ENCODE results near the gene ADAMTSL5. TPM values are rescaled to one million over a fixed set of nuclear protein-coding genes. Genes with fewer than 3 reads are reported as not detected.
A peak's percentile ranks its signal among the peaks of the same experiment; 100 is the strongest.

ADAMTSL5 gene
- total RNA-seq, 1 experiment from 2014 or later = 20.6 TPM

DNA sequence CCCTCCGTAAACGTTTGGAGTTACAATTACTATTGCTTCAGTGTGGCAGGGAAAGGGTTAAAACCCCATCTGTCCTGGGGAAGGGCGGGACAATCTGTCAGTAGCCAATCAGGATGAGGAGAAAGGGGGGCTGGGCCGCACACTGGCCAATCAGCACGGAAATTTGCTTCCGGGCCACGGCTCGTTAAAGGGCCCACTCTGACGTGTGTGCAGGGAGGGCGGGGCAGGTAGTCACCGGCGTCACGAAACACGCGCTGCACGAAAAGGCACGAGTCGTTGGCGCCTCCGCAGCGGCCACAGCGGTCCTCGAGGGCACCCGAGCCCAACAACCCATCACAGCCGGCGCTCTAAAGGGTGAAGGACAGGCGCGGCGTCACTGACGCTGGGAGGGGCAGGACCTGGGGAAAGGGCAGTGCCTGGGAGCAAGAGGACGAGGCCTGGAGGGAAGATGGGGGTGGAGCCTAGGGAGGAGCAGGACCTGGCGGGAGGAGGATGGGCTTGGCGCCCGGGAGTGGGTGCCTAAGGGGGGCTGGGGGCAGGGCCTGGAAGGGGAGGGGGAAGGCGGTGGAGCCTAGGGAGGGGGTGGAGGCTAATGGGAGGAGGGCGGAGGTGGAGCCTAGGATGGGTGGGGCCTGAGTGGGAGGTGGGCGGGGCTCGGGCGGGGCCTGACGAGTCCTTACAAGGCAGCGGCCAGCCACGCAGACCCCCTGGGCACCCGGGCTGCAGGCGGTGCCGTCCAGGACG is 4.9 kb downstream of the ADAMTSL5 start:
- Histone ChIP-seq H3K27me3 (ENCODE audit: control insufficient read depth, insufficient read depth, low read length) (no peaks in the 10 kb centered on the region), H3K9me3 (ENCODE audit: control insufficient read depth, insufficient read depth, low read depth, low read length) (no peaks in the 10 kb centered on the region), H3K4me1 (ENCODE audit: control insufficient read depth, insufficient read depth, low read length) (no peaks in the 10 kb centered on the region), H3K36me3 (ENCODE audit: control insufficient read depth, insufficient read depth, low read length) (peaks cover 2% of the 10 kb centered on the region; the same call in 1 of the 2 replicates), H3K27ac (ENCODE audit: low read length) (no peak overlapping the region), H3K4me3 (ENCODE audit: low read depth in 2 of 2, low read length in 2 of 2) (peak overlapping the region; percentile 35 to 39)
- ChIA-PET CTCF (no interaction called here), POLR2A (no interaction called here)
- DNase-seq (ENCODE audit: low read depth, low spot score) = peak; percentile 58
- no TSS peak for BruUV-seq (replicated peaks)
- intact Hi-C loops (cut with micrococcal nuclease; ENCODE audit: unreplicated experiment) (no loop called here), in situ Hi-C loops (cut with HindIII; ENCODE audit: low pct_unique_long_range_greater_than_20kb, low sequenced_read_pairs) (no loop called here)
- peak; percentile 84 for ATAC-seq
- no peak for TF ChIP-seq SIN3A (IDR thresholded peaks at IDR 0.05; ENCODE audit: borderline replicate concordance, insufficient read depth, low read depth, low read length)
- no peak for TF ChIP-seq REST (IDR thresholded peaks at IDR 0.05; ENCODE audit: insufficient read depth in 1 of 2, low read depth in 2 of 2, low read length in 1 of 2)
- TF ChIP-seq POLR2AphosphoS5 (IDR thresholded peaks at IDR 0.05; ENCODE audit: low read depth, low read length) = no peak
- no peak for TF ChIP-seq CTCF (IDR thresholded peaks at IDR 0.05)
- TF ChIP-seq TCF7L2 (IDR thresholded peaks at IDR 0.05; ENCODE audit: low read depth, low read length) = no peak

DNA sequence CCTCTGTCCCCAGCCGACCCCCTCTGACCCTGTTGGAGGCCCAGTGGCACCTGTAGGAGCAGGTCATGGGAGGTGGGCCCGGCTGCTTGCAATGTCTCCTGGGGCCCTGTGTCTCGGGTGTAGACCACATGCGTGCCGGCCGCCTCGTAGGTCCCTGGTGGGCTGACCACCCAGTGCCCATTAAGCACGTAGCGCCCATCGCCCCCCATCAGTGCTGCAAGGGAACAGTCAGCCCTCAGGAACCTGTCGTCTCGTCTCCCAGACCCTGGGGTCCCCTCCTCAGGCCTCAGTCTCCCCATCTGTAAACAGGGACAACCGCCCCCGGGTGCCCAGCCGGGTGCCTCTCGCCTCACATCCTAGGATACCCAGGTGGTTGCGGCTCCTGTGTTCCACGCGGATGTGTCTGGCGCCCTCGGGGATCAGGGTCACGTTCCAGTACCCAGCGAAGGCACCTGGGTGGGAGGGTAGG is 5.6 kb downstream of the ADAMTSL5 start:
- Histone ChIP-seq H3K9me3 (ENCODE audit: control insufficient read depth, insufficient read depth, low read depth, low read length) (no peaks in the 10 kb centered on the region), H3K4me3 (ENCODE audit: low read depth in 2 of 2, low read length in 2 of 2) (no peak overlapping the region), H3K4me1 (ENCODE audit: control insufficient read depth, insufficient read depth, low read length) (no peaks in the 10 kb centered on the region), H3K36me3 (ENCODE audit: control insufficient read depth, insufficient read depth, low read length) (no peaks in the 10 kb centered on the region), H3K27ac (ENCODE audit: low read length) (no peak overlapping the region), H3K27me3 (ENCODE audit: control insufficient read depth, insufficient read depth, low read length) (no peaks in the 10 kb centered on the region)
- ChIA-PET CTCF (no interaction called here), POLR2A (no interaction called here)
- in situ Hi-C loops (cut with HindIII; ENCODE audit: low pct_unique_long_range_greater_than_20kb, low sequenced_read_pairs) (no loop called here), intact Hi-C loops (cut with micrococcal nuclease; ENCODE audit: unreplicated experiment) (no loop called here)
- ATAC-seq (no peak), DNase-seq (ENCODE audit: low read depth, low spot score) (no peak)
- TF ChIP-seq TCF7L2 (IDR thresholded peaks at IDR 0.05; ENCODE audit: low read depth, low read length) = no peak
- no peak for TF ChIP-seq REST (IDR thresholded peaks at IDR 0.05; ENCODE audit: insufficient read depth in 1 of 2, low read depth in 2 of 2, low read length in 1 of 2)
- no peak for TF ChIP-seq SIN3A (IDR thresholded peaks at IDR 0.05; ENCODE audit: borderline replicate concordance, insufficient read depth, low read depth, low read length)
- no peak for TF ChIP-seq POLR2AphosphoS5 (IDR thresholded peaks at IDR 0.05; ENCODE audit: low read depth, low read length)
- TF ChIP-seq CTCF (IDR thresholded peaks at IDR 0.05) = no peak
- BruUV-seq (replicated peaks) = no TSS peak

All from Panc1 (cell line).